ENCODE data around the gene ZNF81.
"Not testable (repeated sequence)": the region's sequence is repeated elsewhere in the genome, so short reads cannot be mapped to it uniquely, and the experiment has no call there.

Gene ZNF81

GRCh38 chrX:47927212-47927611 is 90.5 kb downstream of the ZNF81 start:
- no peak for DNase-seq (ENCODE audit: extremely low read depth in 1 of 2, low read depth in 1 of 2)

GRCh38 chrX:47931970-47932369 is 95.3 kb downstream of the ZNF81 start:
- DNase-seq (ENCODE audit: extremely low read depth in 1 of 2, low read depth in 1 of 2) = not testable (repeated sequence)

DNA sequence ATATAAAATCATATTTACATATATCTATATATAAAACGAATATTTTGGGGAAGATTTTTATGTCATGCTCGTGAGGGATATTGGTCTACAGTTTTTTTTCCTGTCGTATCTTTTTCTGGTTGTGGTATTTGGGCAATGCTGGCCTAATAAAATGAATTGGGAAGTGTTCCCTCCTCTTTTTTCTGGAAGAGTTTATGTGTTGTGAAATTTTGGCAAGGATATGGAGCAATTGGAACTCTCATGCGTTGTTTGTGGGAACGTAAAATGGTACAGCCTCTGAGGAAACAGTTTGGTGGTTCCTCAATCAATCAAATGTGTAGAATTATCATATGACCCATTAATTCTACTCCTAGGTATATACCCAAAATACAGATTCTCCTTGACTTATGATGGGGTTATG is 97.2 kb downstream of the ZNF81 start:
- no peak for DNase-seq (ENCODE audit: extremely low read depth in 1 of 2, low read depth in 1 of 2)

GRCh38 chrX:47936224-47936939 is 99.7 kb downstream of the ZNF81 start:
- no peak for DNase-seq (ENCODE audit: extremely low read depth in 1 of 2, low read depth in 1 of 2)

DNA sequence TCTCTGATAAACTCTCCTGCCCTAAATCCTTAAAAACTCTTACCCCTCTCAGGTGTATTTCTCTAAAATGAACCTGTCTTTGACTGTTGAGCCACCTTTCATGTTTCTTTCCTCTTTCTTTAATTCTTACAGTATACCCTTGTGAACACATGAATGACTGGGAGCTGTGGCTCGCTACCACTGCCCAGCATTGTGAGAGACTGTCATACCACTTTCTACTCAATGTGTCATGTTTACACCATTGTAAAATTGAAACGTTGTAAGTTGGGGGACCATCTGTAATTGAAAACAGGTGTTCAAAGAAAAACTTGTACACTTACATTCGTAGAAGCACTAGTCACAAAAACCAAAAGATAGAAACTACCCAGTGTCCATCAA is 100.2 kb downstream of the ZNF81 start:
- no peak for DNase-seq (ENCODE audit: extremely low read depth in 1 of 2, low read depth in 1 of 2)

GRCh38 chrX:47940448-47940847 is 103.7 kb downstream of the ZNF81 start:
- no peak for DNase-seq (ENCODE audit: extremely low read depth in 1 of 2, low read depth in 1 of 2)

- no peak for DNase-seq (ENCODE audit: extremely low read depth in 1 of 2, low read depth in 1 of 2)
Measured at GRCh38 chrX:47941423-47941822, 104.7 kb downstream of the ZNF81 start.

DNA sequence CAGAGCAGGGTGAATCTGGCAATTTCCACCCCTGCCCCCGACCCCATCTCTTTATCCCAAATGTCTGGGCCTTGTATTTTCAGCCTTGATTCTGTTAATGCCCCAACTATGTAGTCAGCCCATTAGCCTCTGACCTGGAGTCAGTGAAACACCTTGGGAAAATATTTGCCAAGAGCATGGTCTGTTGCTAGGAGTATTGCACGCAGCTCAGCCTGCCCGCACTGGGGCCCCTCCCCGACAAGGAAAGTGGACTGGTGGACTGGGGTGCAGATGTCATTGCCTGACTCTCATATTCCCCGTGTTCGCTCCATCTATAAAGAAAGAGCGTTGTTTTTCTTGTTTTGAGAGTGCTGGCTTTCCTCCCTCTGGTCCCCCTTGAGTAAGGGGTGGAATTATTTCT is 118.6 kb downstream of the ZNF81 start:
- DNase-seq (ENCODE audit: extremely low read depth in 1 of 2, low read depth in 1 of 2) = not testable (repeated sequence)

- DNase-seq (ENCODE audit: extremely low read depth in 1 of 2, low read depth in 1 of 2) = no peak
Measured at GRCh38 chrX:47956016-47956415, 119.3 kb downstream of the ZNF81 start.

DNA sequence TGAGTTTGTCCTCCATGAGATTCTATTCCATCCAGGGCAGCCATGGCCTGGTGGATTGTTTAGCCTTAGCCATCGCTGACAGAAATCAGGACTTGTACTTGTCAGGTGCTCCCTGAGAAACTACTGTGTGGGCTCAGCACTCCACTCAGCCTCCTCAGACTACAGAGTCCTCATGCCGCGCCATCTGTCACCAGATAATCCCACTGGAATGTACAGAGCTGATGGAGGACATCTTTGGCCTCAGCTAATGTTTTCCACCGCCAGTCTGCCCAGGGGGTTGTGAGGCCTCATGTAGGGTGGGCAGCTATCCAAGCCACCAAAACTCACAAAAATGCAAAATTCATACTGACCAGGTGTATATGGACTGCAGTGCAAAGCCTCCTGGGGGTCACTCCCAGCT is 121.5 kb downstream of the ZNF81 start:
- not testable (repeated sequence) for DNase-seq (ENCODE audit: extremely low read depth in 1 of 2, low read depth in 1 of 2)

DNA sequence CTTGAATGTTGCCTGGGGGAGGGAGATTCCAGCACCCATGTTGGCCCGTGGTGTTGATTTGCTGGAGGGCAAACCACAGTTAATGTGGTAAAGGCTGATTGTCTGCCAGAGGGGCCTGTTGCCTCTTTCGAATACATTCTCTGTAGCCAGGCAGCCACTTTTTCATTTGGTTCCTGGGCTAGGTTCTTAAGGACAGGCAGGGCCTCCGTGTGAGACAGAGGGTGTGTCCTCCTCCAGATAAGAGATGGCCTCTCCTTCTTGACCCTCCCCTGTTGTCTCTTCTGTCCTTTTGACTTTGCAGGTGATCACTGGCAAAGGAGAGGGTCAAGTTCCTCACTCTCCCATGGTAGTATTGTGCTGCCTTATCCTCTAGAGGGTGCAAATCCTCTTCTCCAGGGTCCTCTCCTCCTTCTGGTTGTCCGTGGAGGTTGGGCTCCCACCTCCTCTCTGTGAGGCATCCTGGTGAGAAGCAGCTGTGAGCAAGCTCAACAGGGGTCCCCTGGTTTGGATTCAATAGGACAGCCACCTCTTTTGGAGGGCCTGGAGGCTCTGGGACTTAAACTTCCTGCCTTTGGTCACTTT is 122.2 kb downstream of the ZNF81 start:
- DNase-seq (ENCODE audit: extremely low read depth in 1 of 2, low read depth in 1 of 2) = no peak

GRCh38 chrX:47960406-47960805 is 123.7 kb downstream of the ZNF81 start:
- DNase-seq (ENCODE audit: extremely low read depth in 1 of 2, low read depth in 1 of 2) = no peak

- DNase-seq (ENCODE audit: extremely low read depth in 1 of 2, low read depth in 1 of 2) = not testable (repeated sequence)
Measured at GRCh38 chrX:47961830-47962229, 125.1 kb downstream of the ZNF81 start.

DNA sequence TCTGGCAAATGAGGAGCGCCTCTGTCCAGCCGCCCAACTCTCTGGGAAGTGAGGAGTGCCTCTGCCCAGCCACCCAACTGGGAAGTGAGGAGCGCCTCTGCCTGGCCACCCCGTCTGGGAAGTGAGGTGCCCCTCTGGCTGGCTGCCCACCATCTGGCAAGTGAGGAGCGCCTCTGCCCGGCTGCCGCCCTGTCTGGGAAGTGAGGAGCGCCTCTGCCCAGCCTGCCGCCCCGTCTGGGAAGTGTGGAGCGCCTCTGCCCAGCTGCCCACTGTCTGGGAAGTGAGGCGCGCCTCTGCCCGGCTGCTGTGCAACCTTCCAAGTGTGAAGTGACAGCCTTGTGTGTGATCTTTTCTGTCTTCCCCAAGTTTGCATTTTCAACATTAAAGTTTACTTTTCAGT is 128.8 kb downstream of the ZNF81 start:
- DNase-seq (ENCODE audit: extremely low read depth in 1 of 2, low read depth in 1 of 2) = not testable (repeated sequence)

Data from stimulated activated CD8-positive, alpha-beta memory T cell treated with anti-CD3 and anti-CD28 coated beads, Interleukin-7, amount 100 ng/mL, for 48 hours (primary cell).